Neutrophil (primary cell): Measurements from ENCODE around the gene SPG11.
"Not testable (repeated sequence)": the region's sequence is repeated elsewhere in the genome, so short reads cannot be mapped to it uniquely, and the experiment has no call there.

ENCODE experiments used
- H3K27ac ChIP-seq: fragments of 200-600 bp; sonication (generic); 2 replicates; pipeline ENCODE4 v1.5.1; 2016; ENCODE audit warnings: mild to moderate bottlenecking, moderate library complexity
- H3K27me3 ChIP-seq: fragments of 200-600 bp; sonication (generic); 2 replicates; pipeline ENCODE4 v1.6.0; 2016; ENCODE audit warnings: mild to moderate bottlenecking
- H3K36me3 ChIP-seq: fragments of 200-600 bp; sonication (generic); 2 replicates; pipeline ENCODE4 v1.5.1; 2017
- H3K4me1 ChIP-seq, 2 experiments: fragments of 200-600 bp in 1 of 2; sonication (generic) in 1 of 2; 1 replicate in 1 of 2; 2 replicates in 1 of 2; pipeline versions ENCODE4 v1.5.1 to v1.6.1; 2013 to 2016; ENCODE audit warnings: low read depth in 1 of 2, low read length in 1 of 2, mild to moderate bottlenecking in 1 of 2, moderate library complexity in 1 of 2; ENCODE audit not compliant: control insufficient read depth in 1 of 2, insufficient read depth in 1 of 2
- H3K4me3 ChIP-seq, 2 experiments: fragments of 200-600 bp in 1 of 2; sonication (generic) in 1 of 2; 1 replicate in 1 of 2; 2 replicates in 1 of 2; pipeline ENCODE4 v1.5.1; 2013 to 2016; ENCODE audit warnings: low read depth in 1 of 2, low read length in 1 of 2, mild to moderate bottlenecking in 1 of 2, moderate library complexity in 1 of 2
- H3K9me3 ChIP-seq: fragments of 200-600 bp; sonication (generic); 2 replicates; pipeline ENCODE4 v1.5.1; 2016
- TF ChIP-seq, protein P1 (sequence below): fragments of 200-600 bp; sonication (generic); IDR thresholded peaks from 2 replicates; pipeline ENCODE4 v1.5.1; 2016; ENCODE audit warnings: antibody characterized with exemption

SPG11 gene

DNA sequence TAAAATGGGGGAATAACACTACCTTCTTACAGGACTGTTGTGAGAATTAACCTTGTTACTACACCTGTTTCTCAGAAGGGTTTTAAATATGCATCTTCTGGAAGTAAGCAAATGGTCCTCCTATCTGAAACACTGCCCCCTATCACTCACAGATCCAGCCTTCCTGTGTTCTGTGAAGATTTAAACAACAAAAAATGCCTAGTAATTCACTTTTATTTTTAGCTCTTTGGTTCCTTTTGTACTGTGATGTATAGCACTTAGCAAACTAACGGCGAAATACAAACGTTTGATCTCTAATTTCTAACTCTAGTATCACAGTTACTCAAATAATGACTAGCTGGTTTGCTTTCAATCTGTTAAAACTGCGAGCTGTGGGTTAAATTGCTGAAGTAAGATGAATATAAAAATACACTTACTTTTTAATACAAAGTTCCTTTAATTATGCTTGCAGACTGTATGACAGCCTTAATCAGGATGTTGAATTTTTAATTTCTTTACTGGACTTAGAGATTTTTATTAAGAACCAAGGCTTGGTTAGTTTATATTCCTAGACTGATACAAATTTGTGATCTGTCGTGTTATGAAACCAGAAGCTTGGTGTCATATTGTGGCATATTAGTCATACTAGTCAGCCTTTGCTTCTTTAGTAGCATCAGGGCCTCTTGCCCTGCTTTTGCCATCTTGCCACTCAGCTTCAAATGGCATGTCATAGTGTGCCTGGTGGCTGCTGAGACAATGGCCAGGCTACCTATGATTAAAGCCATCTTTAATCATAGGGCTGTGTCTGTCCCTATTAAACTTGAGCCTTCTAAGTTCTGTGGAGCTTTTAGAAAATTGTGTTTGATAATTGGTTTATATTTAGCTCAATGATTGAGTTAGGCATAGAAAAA lies 117.3 kb downstream of the SPG11 start:
- Histone ChIP-seq H3K27me3 (no peaks in the 10 kb centered on the region), H3K9me3 (no peaks in the 10 kb centered on the region), H3K4me3 (no peak overlapping the region), H3K27ac (no peak overlapping the region), H3K36me3 (peaks cover 10% of the 10 kb centered on the region), H3K4me1 (peaks cover 0 to 6% of the 10 kb centered on the region in 2 experiments)
- TF ChIP-seq, protein P1, sequence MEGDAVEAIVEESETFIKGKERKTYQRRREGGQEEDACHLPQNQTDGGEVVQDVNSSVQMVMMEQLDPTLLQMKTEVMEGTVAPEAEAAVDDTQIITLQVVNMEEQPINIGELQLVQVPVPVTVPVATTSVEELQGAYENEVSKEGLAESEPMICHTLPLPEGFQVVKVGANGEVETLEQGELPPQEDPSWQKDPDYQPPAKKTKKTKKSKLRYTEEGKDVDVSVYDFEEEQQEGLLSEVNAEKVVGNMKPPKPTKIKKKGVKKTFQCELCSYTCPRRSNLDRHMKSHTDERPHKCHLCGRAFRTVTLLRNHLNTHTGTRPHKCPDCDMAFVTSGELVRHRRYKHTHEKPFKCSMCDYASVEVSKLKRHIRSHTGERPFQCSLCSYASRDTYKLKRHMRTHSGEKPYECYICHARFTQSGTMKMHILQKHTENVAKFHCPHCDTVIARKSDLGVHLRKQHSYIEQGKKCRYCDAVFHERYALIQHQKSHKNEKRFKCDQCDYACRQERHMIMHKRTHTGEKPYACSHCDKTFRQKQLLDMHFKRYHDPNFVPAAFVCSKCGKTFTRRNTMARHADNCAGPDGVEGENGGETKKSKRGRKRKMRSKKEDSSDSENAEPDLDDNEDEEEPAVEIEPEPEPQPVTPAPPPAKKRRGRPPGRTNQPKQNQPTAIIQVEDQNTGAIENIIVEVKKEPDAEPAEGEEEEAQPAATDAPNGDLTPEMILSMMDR, result no peak

DNA sequence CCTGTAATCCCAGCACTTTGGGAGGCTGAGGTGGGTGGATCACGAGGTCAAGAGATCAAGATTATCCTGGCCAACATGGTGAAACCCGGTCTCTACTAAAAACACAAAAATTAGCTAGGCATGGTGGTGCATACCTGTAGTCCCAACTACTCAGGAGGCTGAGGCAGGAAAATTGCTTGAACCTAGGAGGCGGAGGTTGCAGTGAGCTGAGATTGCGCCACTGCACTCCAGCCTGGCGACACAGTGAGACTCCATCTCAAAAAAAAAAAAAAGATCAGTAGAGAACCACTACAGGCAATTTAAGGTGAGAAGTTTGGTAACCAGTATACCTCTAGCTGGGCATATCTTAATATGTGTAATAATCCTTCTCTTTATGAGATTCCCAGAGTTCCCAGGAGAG lies 118.7 kb downstream of the SPG11 start:
- not testable (repeated sequence) for H3K4me3 ChIP-seq, H3K27me3 ChIP-seq, H3K4me1 ChIP-seq, H3K36me3 ChIP-seq, H3K27ac ChIP-seq, H3K9me3 ChIP-seq

DNA sequence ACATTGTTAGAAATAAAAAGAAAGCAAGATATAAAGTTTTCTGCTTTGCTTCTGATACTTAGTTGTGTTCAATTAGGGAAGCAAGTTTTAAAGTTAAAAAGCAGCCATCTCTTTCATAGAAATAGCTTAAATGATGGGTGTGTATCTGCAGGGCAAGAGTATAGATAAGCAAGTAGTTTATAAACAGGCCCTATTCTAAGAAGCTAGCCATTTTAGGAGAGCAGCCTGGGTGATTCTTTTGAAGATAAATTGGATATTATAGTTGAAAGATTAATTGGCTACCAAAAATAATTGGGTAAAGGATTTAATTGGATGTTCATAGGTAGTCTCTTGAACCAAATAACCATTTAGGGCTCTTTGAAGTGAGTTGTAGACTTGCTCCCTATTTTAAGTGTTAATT lies 120.9 kb downstream of the SPG11 start:
- H3K4me3 ChIP-seq, result no peak overlapping the region
- no peaks in the 10 kb centered on the region for H3K27me3 ChIP-seq
- no peaks in the 10 kb centered on the region for H3K9me3 ChIP-seq
- no peak overlapping the region for H3K27ac ChIP-seq
- H3K4me1 ChIP-seq, result peaks cover 12 to 17% of the 10 kb centered on the region in 2 experiments
- no peaks in the 10 kb centered on the region for H3K36me3 ChIP-seq
- TF ChIP-seq, protein P1, result no peak

DNA sequence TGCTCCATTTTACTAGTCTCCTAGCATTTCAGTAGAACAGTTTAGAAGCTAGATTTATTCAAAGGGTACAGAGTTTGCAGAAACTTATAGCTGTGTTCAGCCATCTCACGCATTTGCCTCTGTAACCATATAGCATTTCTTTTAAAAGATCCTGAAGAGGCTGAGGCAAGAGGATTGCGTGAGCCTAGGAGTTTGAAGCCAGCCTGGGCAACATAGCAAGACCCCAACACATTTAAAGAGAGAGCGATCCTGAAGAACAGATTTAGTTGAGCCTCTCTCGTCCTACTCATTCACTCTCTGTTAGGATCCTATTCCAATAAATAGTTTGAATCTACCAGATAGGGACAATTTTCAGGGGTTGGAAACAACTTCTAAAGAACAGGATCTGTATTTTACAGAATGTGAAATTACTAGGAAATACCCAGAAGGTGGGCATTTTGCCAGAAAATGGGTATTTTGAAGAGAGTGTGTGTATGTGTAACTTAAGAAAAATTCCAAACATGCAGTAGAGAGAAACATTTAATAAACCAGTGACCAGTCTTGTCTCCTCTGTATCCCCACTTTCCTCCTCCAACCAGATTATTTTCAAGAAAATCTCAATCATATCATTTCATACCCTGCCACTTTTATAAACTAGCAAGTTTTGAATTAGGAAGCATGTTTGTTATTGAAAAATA lies 122.0 kb downstream of the SPG11 start:
- no peak overlapping the region for H3K4me3 ChIP-seq
- TF ChIP-seq, protein P1, result no peak
- H3K36me3 ChIP-seq, result peaks cover 5% of the 10 kb centered on the region
- no peaks in the 10 kb centered on the region for H3K9me3 ChIP-seq
- no peak overlapping the region for H3K27ac ChIP-seq
- H3K4me1 ChIP-seq, result peaks cover 16 to 20% of the 10 kb centered on the region in 2 experiments
- no peaks in the 10 kb centered on the region for H3K27me3 ChIP-seq

DNA sequence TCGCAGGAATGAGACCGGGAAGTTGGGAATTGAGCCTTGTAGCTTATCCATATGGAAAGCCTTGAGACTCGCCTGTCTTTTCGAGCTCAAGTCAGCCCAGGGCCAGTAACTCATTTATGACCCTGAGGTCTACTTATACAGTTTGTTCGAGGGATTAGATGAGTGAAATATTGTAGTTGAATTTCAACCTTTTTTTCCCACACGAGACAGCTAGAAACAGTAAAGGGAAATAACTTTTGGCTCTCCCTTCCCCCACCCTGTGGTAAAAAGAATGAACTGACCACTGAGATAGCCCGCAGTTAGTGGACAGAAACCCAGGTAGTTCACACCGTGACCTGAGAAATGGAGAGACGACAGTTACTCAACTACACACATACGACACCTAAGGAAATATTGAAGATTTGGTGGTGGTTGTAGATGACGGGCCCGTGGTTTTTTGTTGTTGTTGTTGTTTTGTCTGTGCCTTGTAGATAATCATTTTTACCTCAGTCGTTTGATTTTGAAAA lies 125.7 kb downstream of the SPG11 start:
- H3K36me3 ChIP-seq, result peaks cover 5% of the 10 kb centered on the region

More for the DNA sequence above, 125.7 kb downstream of the SPG11 start:
- H3K4me1 ChIP-seq, result peaks cover 21 to 28% of the 10 kb centered on the region in 2 experiments
- H3K9me3 ChIP-seq, result no peaks in the 10 kb centered on the region
- H3K4me3 ChIP-seq, result peak overlapping the region; percentile 75 to 97
- TF ChIP-seq, protein P1, result no peak
- no peaks in the 10 kb centered on the region for H3K27me3 ChIP-seq
- peak overlapping the region; percentile 96 for H3K27ac ChIP-seq
